Measurements from ENCODE around the gene EDN2. TPM values are rescaled to one million over a fixed set of nuclear protein-coding genes. Genes with fewer than 3 reads are reported as not detected.

The EDN2 gene
- total and polyA plus RNA-seq, 2 of the 8 experiments (the other 6 are each of a cell fraction or from before 2014, with no cell fraction given): 0.32 to 0.39 TPM

GRCh38 chr1:41439234-41439633 lies 45.2 kb downstream of the EDN2 start:
- Histone ChIP-seq H4K91ac (replicated peaks; ENCODE audit: insufficient read length, low read length) (no peak overlapping the region), H2AFZ (ENCODE audit: low read length) (no peak overlapping the region), H3K23ac (ENCODE audit: insufficient read length) (no peak overlapping the region), H3K4me2 (ENCODE audit: insufficient read depth in 1 of 2, low read depth in 2 of 2, low read length in 2 of 2) (no peak overlapping the region), H3K4me1 (replicated peaks in 1 of 4; ENCODE audit: control insufficient read depth in 3 of 4, insufficient read depth in 4 of 4, low read length in 3 of 4) (peaks cover 0 to 5% (median 2%) of the 10 kb centered on the region in 4 experiments; a peak in 5 of 7 replicates), H2BK12ac (ENCODE audit: low read depth, low read length) (no peak overlapping the region), H3K27ac (ENCODE audit: low read depth, low read length) (no peak overlapping the region), H2BK120ac (replicated peaks; ENCODE audit: low read depth, low read length) (no peak overlapping the region), H2BK20ac (ENCODE audit: low read length) (no peak overlapping the region), H3K14ac (ENCODE audit: insufficient read length) (no peak overlapping the region), H3K27me3 (replicated peaks in 1 of 4; ENCODE audit: control insufficient read depth in 3 of 4, extremely low read depth in 1 of 4, insufficient read depth in 3 of 4, low read length in 3 of 4) (no peaks in the 10 kb centered on the region), H3K4me3 (ENCODE audit: extremely low read depth in 1 of 4, insufficient read depth in 2 of 4, low read depth in 3 of 4, low read length in 4 of 4) (no peak overlapping the region), H3K23me2 (ENCODE audit: low read depth, low read length) (no peaks in the 10 kb centered on the region), H2BK15ac (ENCODE audit: low read length) (no peak overlapping the region), H4K20me1 (replicated peaks in 1 of 2; ENCODE audit: control insufficient read depth in 1 of 2, insufficient read depth in 2 of 2, low read length in 2 of 2) (no peaks in the 10 kb centered on the region), H3K4ac (replicated peaks; ENCODE audit: insufficient read length, low read depth, low read length) (no peak overlapping the region), H3K56ac (replicated peaks; ENCODE audit: insufficient read length, low read depth, low read length) (no peak overlapping the region), H3K9me3 (ENCODE audit: insufficient read depth in 2 of 2, low read depth in 1 of 2, low read length in 1 of 2) (peaks cover 4 to 6% of the 10 kb centered on the region in 2 experiments; a peak in 3 of 4 replicates), H3K9ac (replicated peaks in 1 of 4; ENCODE audit: extremely low read depth in 1 of 4, low read depth in 3 of 4, low read length in 3 of 4) (no peak overlapping the region), H4K5ac (ENCODE audit: insufficient read length, low read depth, low read length) (no peak overlapping the region), H2AK5ac (ENCODE audit: low read depth, low read length) (no peak overlapping the region), H2BK5ac (ENCODE audit: low read depth, low read length) (no peak overlapping the region), H3K79me2 (ENCODE audit: control insufficient read depth in 1 of 2, insufficient read depth in 2 of 2, low read length in 2 of 2) (no peaks in the 10 kb centered on the region), H4K8ac (ENCODE audit: extremely low read depth, insufficient read depth, low read length) (no peak overlapping the region), H3K79me1 (ENCODE audit: low read depth, low read length) (no peaks in the 10 kb centered on the region), H3K18ac (ENCODE audit: extremely low read depth, low read length) (no peak overlapping the region), H3K36me3 (ENCODE audit: control insufficient read depth in 2 of 4, insufficient read depth in 4 of 4, low read length in 3 of 4) (no peaks in the 10 kb centered on the region)
- no peak for FAIRE-seq
- POLR2A ChIA-PET (ENCODE audit: partially characterized antibody): no interaction called here
- DNase-seq (ENCODE audit: low read depth in 1 of 2, low spot score in 2 of 2): no peak
- TF ChIP-seq SIN3A (conservative IDR thresholded peaks at IDR 0.05 in 1 of 2, IDR thresholded peaks at IDR 0.05 in 1 of 2; ENCODE audit: low read depth in 1 of 2, low read length in 2 of 2) (no peak), KDM5A (IDR thresholded peaks at IDR 0.05; ENCODE audit: low read length) (no peak), CHD1 (IDR thresholded peaks at IDR 0.05; ENCODE audit: low read depth, low read length) (no peak), TBP (IDR thresholded peaks at IDR 0.05; ENCODE audit: low read depth, low read length) (no peak), CREB1 (IDR thresholded peaks at IDR 0.05) (no peak)
- 76% methylated on average over 6 of the region's 6 CpGs; no CpG with 5 or more reads in 1 of the 2 experiments for WGBS, 2 experiments (ENCODE audit: extremely low coverage in 1 of 2, insufficient coverage in 1 of 2, insufficient read length in 1 of 2, insufficient replicate concordance in 2 of 2, low coverage in 1 of 2, low lambda C conversion rate in 2 of 2, missing lambda C conversion rate in 1 of 2)
- CTCF ChIA-PET (ENCODE audit: partially characterized antibody): interaction anchor here (1.0 kb wide), 2 partner anchors 22 to 116 kb away, joined by 3 read pairs; no protein-coding TSS in a partner anchor
